Ecto neural progenitor cell (in vitro differentiated cells): ENCODE data around the gene NDUFV2.

Source experiments
- DNase-seq: peaks from one replicate; pipeline ENCODE4 v3.0.0-alpha.2; 2018; ENCODE audit warnings: low spot score

NDUFV2 gene

DNA sequence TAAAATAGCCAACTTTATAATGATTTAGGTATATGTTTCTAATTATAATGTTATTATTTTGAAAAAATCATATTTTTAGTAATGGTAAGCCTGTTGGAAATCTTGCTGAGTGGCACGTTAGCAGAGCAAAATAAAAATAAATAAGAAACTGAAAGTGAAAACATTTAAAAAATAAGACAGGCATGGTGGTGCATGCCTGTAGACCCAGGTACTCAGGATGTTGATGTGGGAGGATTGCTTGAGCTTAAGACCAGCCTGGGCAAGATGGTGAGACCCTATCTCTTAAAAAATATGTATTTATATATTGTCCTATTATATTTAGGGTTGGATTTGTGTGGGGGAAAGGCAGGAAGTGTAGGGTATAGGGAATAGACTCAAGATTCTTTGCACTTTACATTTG, 18.3 kb downstream of the NDUFV2 start:
- DNase-seq = no peak

GRCh38 chr18:9123520-9123919, 21.0 kb downstream of the NDUFV2 start:
- DNase-seq = no peak

DNA sequence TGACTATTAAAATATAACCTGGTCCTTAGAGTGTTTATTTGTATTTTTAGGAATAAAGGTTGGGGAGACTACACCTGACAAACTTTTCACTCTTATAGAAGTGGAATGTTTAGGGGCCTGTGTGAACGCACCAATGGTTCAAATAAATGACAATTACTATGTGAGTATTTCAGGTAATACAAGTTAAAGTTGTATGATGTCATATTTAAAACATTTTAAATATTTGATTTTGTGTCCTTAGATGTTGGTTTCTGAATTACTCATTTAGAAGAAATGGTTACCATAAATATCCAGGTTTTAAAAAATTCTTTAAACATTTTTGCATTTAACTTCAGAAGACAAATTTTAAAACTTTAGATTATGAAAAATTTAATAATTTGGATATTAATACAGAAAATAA, 22.3 kb downstream of the NDUFV2 start:
- DNase-seq = no peak

- DNase-seq = no peak
Measured at GRCh38 chr18:9126337-9126736, 23.8 kb downstream of the NDUFV2 start.

- DNase-seq = no peak
Measured at GRCh38 chr18:9130195-9130594, 27.7 kb downstream of the NDUFV2 start.

- no peak for DNase-seq
Measured at GRCh38 chr18:9130806-9131205, 28.3 kb downstream of the NDUFV2 start.

DNA sequence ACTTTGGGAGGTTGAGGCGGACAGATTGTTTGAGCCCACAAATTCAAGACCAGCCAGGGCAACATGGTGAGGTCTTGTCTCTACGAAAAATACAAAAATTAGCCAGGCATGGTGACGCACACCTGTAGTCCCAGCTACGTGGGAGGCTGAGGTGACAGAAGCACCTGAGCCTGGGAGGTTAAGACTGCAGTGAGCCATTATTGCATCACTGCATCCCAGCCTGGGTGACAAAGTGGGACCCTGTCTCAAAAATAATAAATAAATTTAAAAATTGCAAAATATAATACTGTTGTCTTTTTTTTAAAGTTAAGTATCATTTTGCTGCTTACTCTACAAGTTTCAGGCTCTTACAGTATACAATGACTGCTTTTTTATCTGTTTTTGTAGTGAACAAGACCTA, 30.1 kb downstream of the NDUFV2 start:
- no peak for DNase-seq

DNA sequence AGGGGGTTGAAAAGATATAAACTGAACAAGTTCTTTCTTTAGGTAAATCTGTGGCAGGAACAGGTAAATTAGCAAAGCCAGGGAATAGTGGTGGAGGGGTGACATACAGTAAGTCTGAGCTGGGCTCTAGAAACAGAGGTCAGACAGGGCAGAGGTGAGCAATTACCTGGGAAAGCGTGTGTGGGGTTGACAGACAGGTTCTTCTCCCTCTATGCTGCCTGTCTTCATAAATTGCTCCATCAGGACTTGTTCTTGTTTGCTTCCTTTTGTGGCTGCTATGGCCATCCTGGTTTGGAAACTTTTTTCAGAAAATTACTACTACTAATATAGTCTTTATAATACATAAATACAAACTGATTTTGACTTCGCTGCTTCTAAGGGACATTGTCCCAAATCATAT, 30.7 kb downstream of the NDUFV2 start:
- no peak for DNase-seq

- DNase-seq = no peak
Measured at GRCh38 chr18:9135081-9135911, 32.8 kb downstream of the NDUFV2 start.

DNA sequence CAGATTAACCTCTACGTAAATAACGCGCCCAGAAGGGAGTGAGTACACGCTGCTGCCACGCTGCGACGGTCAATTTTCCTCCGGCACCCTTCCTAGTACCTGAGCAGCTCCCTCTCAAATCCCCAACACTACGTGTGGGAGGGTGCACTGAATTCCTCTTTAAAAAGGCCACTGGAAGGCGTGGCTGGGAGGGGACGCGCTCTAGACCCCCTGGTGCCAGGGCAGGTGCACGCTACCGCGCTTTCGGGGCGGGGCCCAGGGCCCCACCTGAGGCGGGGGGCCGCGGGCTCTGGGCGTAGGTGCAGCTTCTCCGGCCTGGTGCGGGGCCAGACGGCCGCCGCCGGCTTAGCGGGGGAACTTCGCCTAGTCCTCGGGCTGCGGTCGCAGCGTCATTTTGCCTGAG, 33.4 kb downstream of the NDUFV2 start:
- DNase-seq = no peak

- DNase-seq = peak; percentile 95
Measured at GRCh38 chr18:9136315-9137155, 34.0 kb downstream of the NDUFV2 start, which contains the start of gene ANKRD12. ANKRD12 (plus strand) TSS chr18:9136781; CDS start chr18:9182433, 45,652 bp downstream.

DNA sequence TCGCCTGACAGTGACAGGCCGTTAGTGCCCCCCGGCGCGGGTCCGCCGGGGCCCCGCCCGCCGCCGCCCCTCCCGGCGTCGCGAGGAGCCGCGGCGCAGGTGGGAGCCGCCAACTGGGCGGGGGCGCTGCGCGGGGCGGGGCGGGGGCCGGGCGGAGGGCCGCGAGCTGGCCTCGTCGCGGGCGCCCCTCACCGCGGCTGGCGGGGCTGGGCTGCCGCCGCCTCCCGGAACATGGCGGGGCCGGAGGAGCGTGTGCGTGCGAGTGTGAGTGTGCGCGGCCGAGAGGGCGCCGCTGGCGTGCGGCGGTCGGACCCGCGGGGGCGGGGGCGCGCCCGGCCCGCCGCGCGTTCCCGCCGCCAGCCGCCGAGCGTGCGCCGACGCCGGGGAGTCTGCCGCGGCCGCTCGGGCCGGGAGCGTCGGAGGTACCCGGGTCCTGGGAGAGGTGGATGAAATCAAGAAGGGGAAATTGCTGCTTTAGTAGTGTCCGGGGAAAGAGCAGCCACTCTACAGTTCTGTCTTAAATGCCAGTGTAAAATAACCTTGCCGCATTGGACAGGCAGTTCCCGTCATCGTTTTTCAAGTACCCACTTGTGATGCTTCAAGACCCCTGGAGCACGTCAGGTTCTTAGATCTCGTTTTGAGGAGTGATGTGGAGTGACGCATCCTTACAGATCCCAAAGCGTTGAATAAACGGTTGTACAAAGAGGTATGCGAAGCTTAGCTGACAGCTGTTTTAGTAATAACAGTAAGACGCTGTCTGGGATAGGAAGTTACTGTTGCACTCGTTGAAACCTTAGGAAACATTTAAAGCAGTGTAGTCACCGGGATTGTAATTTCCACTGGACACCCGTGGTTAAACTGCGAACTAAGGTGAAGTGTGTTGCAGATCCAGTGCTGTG, 34.9 kb downstream of the NDUFV2 start:
- DNase-seq = peak; percentile 79

DNA sequence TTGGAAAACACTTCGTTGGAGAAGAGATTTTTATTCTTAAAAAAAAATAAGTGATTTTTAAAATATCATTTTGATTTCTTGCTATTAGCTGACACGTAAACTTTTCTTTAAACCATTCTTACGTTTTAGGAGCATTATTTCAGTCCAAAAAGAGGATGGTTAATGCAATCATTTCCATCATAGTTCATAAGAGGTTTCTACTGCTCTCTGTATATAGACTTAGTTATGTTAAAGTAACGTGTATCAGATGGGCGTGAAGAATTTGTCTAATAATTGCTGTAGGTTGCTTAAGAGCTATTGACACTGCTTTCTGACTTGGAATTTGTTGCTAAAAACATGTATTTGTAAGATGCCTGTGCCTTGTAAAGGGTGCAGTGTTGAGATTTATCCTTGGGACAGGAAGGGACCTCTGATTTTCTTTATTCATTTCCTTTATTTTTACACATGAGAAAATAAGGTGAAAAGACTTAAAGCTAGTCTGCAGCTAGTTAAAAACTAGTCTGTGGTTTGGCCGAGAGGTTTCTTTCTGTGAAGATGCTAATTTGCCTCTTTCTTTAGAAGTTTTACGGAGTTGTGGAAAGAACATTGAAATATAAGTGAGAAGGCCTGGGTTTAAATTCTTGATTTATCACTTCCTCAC, 37.0 kb downstream of the NDUFV2 start:
- DNase-seq = no peak

GRCh38 chr18:9140381-9140780, 37.9 kb downstream of the NDUFV2 start:
- no peak for DNase-seq

DNA sequence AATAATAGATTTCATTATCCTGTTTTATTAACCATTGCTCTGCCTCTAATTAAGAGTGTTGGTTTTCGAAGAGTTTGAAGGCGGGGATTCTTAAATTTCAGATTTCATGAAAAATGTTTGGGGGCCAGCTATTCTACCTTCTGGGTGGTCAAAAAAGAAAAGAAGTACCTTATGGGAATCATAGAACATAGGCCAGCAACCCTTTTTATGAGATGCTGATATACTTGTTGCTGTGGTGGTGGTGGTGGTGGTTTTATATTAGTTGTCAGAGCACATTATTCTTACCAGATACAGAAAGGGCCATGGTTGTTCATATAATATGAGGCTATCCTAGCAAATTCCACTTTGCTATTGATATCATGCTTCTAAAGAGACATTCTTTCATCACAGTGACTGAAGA, 38.5 kb downstream of the NDUFV2 start:
- DNase-seq = no peak

- DNase-seq = no peak
Measured at GRCh38 chr18:9146224-9146623, 43.7 kb downstream of the NDUFV2 start.

DNA sequence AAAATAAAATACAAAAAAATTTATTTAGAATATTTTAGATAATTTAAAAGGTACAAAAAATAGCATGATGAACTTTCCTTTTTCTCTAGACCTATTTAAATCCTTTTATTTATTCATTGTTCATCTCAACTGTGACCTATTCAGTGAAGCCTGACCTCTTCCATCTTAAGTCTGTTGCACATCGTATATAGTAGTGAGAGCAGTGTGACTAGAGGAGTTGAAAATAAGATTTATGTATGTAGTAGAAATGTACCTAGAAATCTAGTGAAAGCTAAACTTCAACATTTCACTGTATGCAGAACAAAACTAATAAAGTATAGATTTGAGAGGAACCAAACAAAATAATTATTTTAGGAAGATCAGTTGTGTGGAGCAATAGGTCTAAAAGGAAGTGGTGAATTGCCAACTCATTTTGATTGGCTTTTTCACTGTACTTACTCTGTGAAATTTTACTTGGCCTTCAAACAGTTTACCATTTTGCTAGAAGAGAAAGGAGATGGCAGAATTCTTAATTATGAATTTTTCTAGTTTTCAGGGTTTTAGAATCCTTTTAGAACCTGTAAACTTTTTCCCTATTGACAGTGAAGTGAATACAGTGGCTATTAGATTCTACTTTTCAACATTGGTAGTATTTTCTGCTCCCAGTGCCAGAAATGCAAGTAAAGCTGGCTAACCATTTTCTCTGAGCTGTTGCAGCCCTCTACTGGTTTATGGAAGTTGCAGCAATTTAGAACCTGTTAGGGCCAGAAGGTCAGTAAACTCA, 45.1 kb downstream of the NDUFV2 start:
- no peak for DNase-seq

GRCh38 chr18:9148203-9148552, 45.7 kb downstream of the NDUFV2 start:
- DNase-seq = no peak

GRCh38 chr18:9150121-9150520, 47.6 kb downstream of the NDUFV2 start:
- no peak for DNase-seq

GRCh38 chr18:9153256-9153655, 50.8 kb downstream of the NDUFV2 start:
- DNase-seq = no peak
